ENCODE data around the gene MANBA.

MANBA gene

GRCh38 chr4:102726068-102726467 is 34.7 kb downstream of the MANBA start:
- H2BK12ac ChIP-seq (ENCODE audit: low read length in 2 of 2): no peak overlapping the region
- no peak overlapping the region for H3K14ac ChIP-seq (ENCODE audit: low read length in 2 of 2)
- peaks cover 12 to 22% of the 10 kb centered on the region in 2 experiments for H3K36me3 ChIP-seq (ENCODE audit: control insufficient read depth in 1 of 2, insufficient read depth in 2 of 2, low read depth in 1 of 2, low read length in 2 of 2)
- no peak overlapping the region for H2BK5ac ChIP-seq (ENCODE audit: low read depth, low read length, poor library complexity, severe bottlenecking)
- H3K18ac ChIP-seq (ENCODE audit: low read depth in 1 of 2, low read length in 2 of 2): no peak overlapping the region
- no peak overlapping the region for H4K8ac ChIP-seq (ENCODE audit: low read length)
- H2BK120ac ChIP-seq (ENCODE audit: low read depth, low read length): no peak overlapping the region
- no peak overlapping the region for H3K4ac ChIP-seq (ENCODE audit: low read depth in 1 of 2, low read length in 2 of 2)
- no peak overlapping the region for H2AFZ ChIP-seq (ENCODE audit: low read depth, low read length)
- H2AK5ac ChIP-seq (ENCODE audit: low read length, severe bottlenecking): no peak overlapping the region
- no peak for DNase-seq
- H3K4me3 ChIP-seq (ENCODE audit: insufficient read depth in 1 of 2, low read depth in 1 of 2, low read length in 2 of 2): no peak overlapping the region
- peaks cover 9% of the 10 kb centered on the region for H3K79me1 ChIP-seq (replicated peaks; ENCODE audit: low read length, poor library complexity, severe bottlenecking)
- H4K91ac ChIP-seq (ENCODE audit: low read length): no peak overlapping the region
- H3K23ac ChIP-seq (ENCODE audit: low read length in 2 of 2): no peak overlapping the region
- no peak overlapping the region for H3K4me2 ChIP-seq (ENCODE audit: low read length, poor library complexity, severe bottlenecking)
- H3K9me3 ChIP-seq (ENCODE audit: control insufficient read depth, low read length): no peaks in the 10 kb centered on the region
- no peak overlapping the region for H2BK15ac ChIP-seq (ENCODE audit: low read depth, poor library complexity, severe bottlenecking)
- no peak overlapping the region for H3K9ac ChIP-seq (ENCODE audit: low read length)
- no peaks in the 10 kb centered on the region for H3K27me3 ChIP-seq (ENCODE audit: control insufficient read depth in 1 of 2, insufficient read depth in 1 of 2, low read length in 2 of 2)
- H3K4me1 ChIP-seq (ENCODE audit: control insufficient read depth, insufficient read depth, low read depth, low read length): no peaks in the 10 kb centered on the region
- H3K27ac ChIP-seq (ENCODE audit: low read length, poor library complexity, severe bottlenecking): no peak overlapping the region

GRCh38 chr4:102725229-102725628 is 35.5 kb downstream of the MANBA start:
- no peak overlapping the region for H3K4ac ChIP-seq (ENCODE audit: low read depth in 1 of 2, low read length in 2 of 2)
- H3K4me3 ChIP-seq (ENCODE audit: insufficient read depth in 1 of 2, low read depth in 1 of 2, low read length in 2 of 2): no peak overlapping the region
- no peak overlapping the region for H3K18ac ChIP-seq (ENCODE audit: low read depth in 1 of 2, low read length in 2 of 2)

DNA sequence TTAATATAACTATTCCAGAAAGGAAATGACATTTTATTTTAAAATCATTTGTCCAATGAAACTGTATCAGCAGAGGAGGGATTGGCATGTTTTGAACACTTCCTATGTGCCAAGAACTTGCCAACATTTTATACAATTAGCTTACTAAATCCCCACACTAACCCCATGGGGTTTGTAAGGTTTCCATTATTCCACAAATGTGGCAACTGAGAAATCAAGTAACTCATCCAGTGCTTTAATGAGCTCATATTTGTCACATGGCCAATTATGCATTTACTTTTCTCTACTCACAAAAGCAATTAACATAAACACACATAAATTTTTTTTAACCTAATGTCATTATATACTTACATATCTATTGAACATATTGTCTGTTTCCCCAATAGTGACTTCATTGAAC is 37.3 kb downstream of the MANBA start:
- no peak overlapping the region for H3K18ac ChIP-seq (ENCODE audit: low read depth in 1 of 2, low read length in 2 of 2)
- no peak overlapping the region for H2AFZ ChIP-seq (ENCODE audit: low read depth, low read length)
- no peak overlapping the region for H3K27ac ChIP-seq (ENCODE audit: low read length, poor library complexity, severe bottlenecking)
- H2BK120ac ChIP-seq (ENCODE audit: low read depth, low read length): no peak overlapping the region
- H3K27me3 ChIP-seq (ENCODE audit: control insufficient read depth in 1 of 2, insufficient read depth in 1 of 2, low read length in 2 of 2): no peaks in the 10 kb centered on the region
- no peaks in the 10 kb centered on the region for H3K4me1 ChIP-seq (ENCODE audit: control insufficient read depth, insufficient read depth, low read depth, low read length)
- no peak overlapping the region for H4K8ac ChIP-seq (ENCODE audit: low read length)
- no peak overlapping the region for H3K4me3 ChIP-seq (ENCODE audit: insufficient read depth in 1 of 2, low read depth in 1 of 2, low read length in 2 of 2)
- no peak for DNase-seq
- H3K79me1 ChIP-seq (replicated peaks; ENCODE audit: low read length, poor library complexity, severe bottlenecking): peaks cover 3% of the 10 kb centered on the region
- H3K36me3 ChIP-seq (ENCODE audit: control insufficient read depth in 1 of 2, insufficient read depth in 2 of 2, low read depth in 1 of 2, low read length in 2 of 2): peaks cover 0 to 29% of the 10 kb centered on the region in 2 experiments
- H3K14ac ChIP-seq (ENCODE audit: low read length in 2 of 2): no peak overlapping the region
- H3K4me2 ChIP-seq (ENCODE audit: low read length, poor library complexity, severe bottlenecking): no peak overlapping the region
- no peak overlapping the region for H3K23ac ChIP-seq (ENCODE audit: low read length in 2 of 2)
- no peak overlapping the region for H4K91ac ChIP-seq (ENCODE audit: low read length)
- no peak overlapping the region for H3K4ac ChIP-seq (ENCODE audit: low read depth in 1 of 2, low read length in 2 of 2)
- no peaks in the 10 kb centered on the region for H3K9me3 ChIP-seq (ENCODE audit: control insufficient read depth, low read length)
- no peak overlapping the region for H3K9ac ChIP-seq (ENCODE audit: low read length)
- H2BK5ac ChIP-seq (ENCODE audit: low read depth, low read length, poor library complexity, severe bottlenecking): no peak overlapping the region
- H2BK12ac ChIP-seq (ENCODE audit: low read length in 2 of 2): no peak overlapping the region
- H2AK5ac ChIP-seq (ENCODE audit: low read length, severe bottlenecking): no peak overlapping the region
- H2BK15ac ChIP-seq (ENCODE audit: low read depth, poor library complexity, severe bottlenecking): no peak overlapping the region

More at GRCh38 chr4:102725229-102725628, 35.5 kb downstream of the MANBA start:
- H4K8ac ChIP-seq (ENCODE audit: low read length): no peak overlapping the region
- peaks cover 11 to 22% of the 10 kb centered on the region in 2 experiments for H3K36me3 ChIP-seq (ENCODE audit: control insufficient read depth in 1 of 2, insufficient read depth in 2 of 2, low read depth in 1 of 2, low read length in 2 of 2)
- H3K9ac ChIP-seq (ENCODE audit: low read length): no peak overlapping the region
- H2AFZ ChIP-seq (ENCODE audit: low read depth, low read length): no peak overlapping the region
- H3K27me3 ChIP-seq (ENCODE audit: control insufficient read depth in 1 of 2, insufficient read depth in 1 of 2, low read length in 2 of 2): no peaks in the 10 kb centered on the region
- H3K4me2 ChIP-seq (ENCODE audit: low read length, poor library complexity, severe bottlenecking): no peak overlapping the region
- WGBS: 92% methylated on average over 1 of the region's 3 CpGs
- no peak overlapping the region for H3K23ac ChIP-seq (ENCODE audit: low read length in 2 of 2)
- no peak overlapping the region for H2BK5ac ChIP-seq (ENCODE audit: low read depth, low read length, poor library complexity, severe bottlenecking)
- peaks cover 7% of the 10 kb centered on the region for H3K79me1 ChIP-seq (replicated peaks; ENCODE audit: low read length, poor library complexity, severe bottlenecking)
- H3K14ac ChIP-seq (ENCODE audit: low read length in 2 of 2): no peak overlapping the region
- H3K27ac ChIP-seq (ENCODE audit: low read length, poor library complexity, severe bottlenecking): no peak overlapping the region
- H3K4me1 ChIP-seq (ENCODE audit: control insufficient read depth, insufficient read depth, low read depth, low read length): no peaks in the 10 kb centered on the region
- H2BK12ac ChIP-seq (ENCODE audit: low read length in 2 of 2): no peak overlapping the region
- H2BK15ac ChIP-seq (ENCODE audit: low read depth, poor library complexity, severe bottlenecking): no peak overlapping the region
- H2AK5ac ChIP-seq (ENCODE audit: low read length, severe bottlenecking): no peak overlapping the region
- no peak overlapping the region for H2BK120ac ChIP-seq (ENCODE audit: low read depth, low read length)
- no peak overlapping the region for H4K91ac ChIP-seq (ENCODE audit: low read length)
- DNase-seq: no peak
- no peaks in the 10 kb centered on the region for H3K9me3 ChIP-seq (ENCODE audit: control insufficient read depth, low read length)

GRCh38 chr4:102722740-102723139 is 38.0 kb downstream of the MANBA start:
- no peak overlapping the region for H3K9ac ChIP-seq (ENCODE audit: low read length)
- H2BK12ac ChIP-seq (ENCODE audit: low read length in 2 of 2): no peak overlapping the region
- no peak overlapping the region for H3K4ac ChIP-seq (ENCODE audit: low read depth in 1 of 2, low read length in 2 of 2)
- H3K23ac ChIP-seq (ENCODE audit: low read length in 2 of 2): no peak overlapping the region
- H2AFZ ChIP-seq (ENCODE audit: low read depth, low read length): no peak overlapping the region
- no peak overlapping the region for H2BK5ac ChIP-seq (ENCODE audit: low read depth, low read length, poor library complexity, severe bottlenecking)
- no peaks in the 10 kb centered on the region for H3K79me1 ChIP-seq (replicated peaks; ENCODE audit: low read length, poor library complexity, severe bottlenecking)
- DNase-seq: no peak
- H4K8ac ChIP-seq (ENCODE audit: low read length): no peak overlapping the region
- no peak overlapping the region for H2BK15ac ChIP-seq (ENCODE audit: low read depth, poor library complexity, severe bottlenecking)
- H2AK5ac ChIP-seq (ENCODE audit: low read length, severe bottlenecking): no peak overlapping the region
- H3K4me2 ChIP-seq (ENCODE audit: low read length, poor library complexity, severe bottlenecking): no peak overlapping the region
- H4K91ac ChIP-seq (ENCODE audit: low read length): no peak overlapping the region
- H3K4me3 ChIP-seq (ENCODE audit: insufficient read depth in 1 of 2, low read depth in 1 of 2, low read length in 2 of 2): no peak overlapping the region
- no peak overlapping the region for H3K27ac ChIP-seq (ENCODE audit: low read length, poor library complexity, severe bottlenecking)
- H3K18ac ChIP-seq (ENCODE audit: low read depth in 1 of 2, low read length in 2 of 2): no peak overlapping the region
- H2BK120ac ChIP-seq (ENCODE audit: low read depth, low read length): no peak overlapping the region
- no peaks in the 10 kb centered on the region for H3K4me1 ChIP-seq (ENCODE audit: control insufficient read depth, insufficient read depth, low read depth, low read length)
- H3K27me3 ChIP-seq (ENCODE audit: control insufficient read depth in 1 of 2, insufficient read depth in 1 of 2, low read length in 2 of 2): no peaks in the 10 kb centered on the region
- 99% methylated on average over 8 of the region's 8 CpGs for WGBS
- peaks cover 0 to 33% of the 10 kb centered on the region in 2 experiments for H3K36me3 ChIP-seq (ENCODE audit: control insufficient read depth in 1 of 2, insufficient read depth in 2 of 2, low read depth in 1 of 2, low read length in 2 of 2)
- no peaks in the 10 kb centered on the region for H3K9me3 ChIP-seq (ENCODE audit: control insufficient read depth, low read length)
- no peak overlapping the region for H3K14ac ChIP-seq (ENCODE audit: low read length in 2 of 2)
